RWPE1 (cell line): Measurements from ENCODE around the gene KRI1.
"Not testable (repeated sequence)": the region's sequence is repeated elsewhere in the genome, so short reads cannot be mapped to it uniquely, and the experiment has no call there.

Experiments used
- CTCF ChIA-PET: fragments of 350-600 bp; sonication (Branson Sonifier 250); formaldehyde crosslinking; extraction: SDS; loops from one replicate; lab custom pipeline; 2021; lab: Yijun Ruan, JAX
- POLR2A ChIA-PET: fragments of 400-600 bp; formaldehyde crosslinking; extraction: SDS; loops from one replicate; lab custom pipeline; 2020; ENCODE audit warnings: antibody characterized with exemption; ENCODE audit not compliant: low non-redundant PET; lab: Yijun Ruan, JAX
- DNase-seq: peaks from one replicate; pipeline ENCODE4 v3.0.0; 2012; ENCODE audit warnings: low spot score
- H3K27ac ChIP-seq: fragments of 450-650 bp; 2 replicates; pipeline ENCODE4 v1.5.1; 2017
- TF ChIP-seq, protein P1 (sequence below): fragments of 450-650 bp; conservative IDR thresholded peaks from 2 replicates; pipeline ENCODE4 v1.5.1; 2017; ENCODE audit warnings: low read depth, mild to moderate bottlenecking

Gene KRI1

DNA sequence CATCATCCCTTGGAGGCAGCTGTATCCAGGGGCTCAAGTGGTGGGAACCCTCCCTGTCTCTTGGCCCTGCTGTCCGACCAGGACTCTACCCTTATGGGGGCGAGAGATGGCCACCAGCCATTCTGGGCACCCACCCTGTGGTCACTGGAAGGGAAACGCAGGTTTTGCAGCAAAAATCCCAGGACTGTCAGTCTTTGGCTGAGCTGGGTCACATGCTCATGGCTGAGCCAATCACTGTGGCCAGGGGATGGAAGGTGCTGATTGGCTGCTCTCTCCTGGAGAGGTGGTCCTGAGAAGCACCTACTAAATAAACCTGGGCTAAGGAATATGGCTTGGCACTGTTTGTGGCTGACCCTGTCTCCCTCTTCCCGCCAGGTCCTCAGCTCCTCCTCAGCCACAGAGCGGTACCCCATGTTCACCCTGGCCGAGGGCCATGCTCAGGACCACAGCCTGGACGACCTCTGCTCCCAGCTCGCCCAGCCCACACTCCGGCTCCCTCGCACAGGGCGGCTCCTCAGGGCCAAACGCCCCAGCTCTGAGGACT lies 13.2 kb downstream of the KRI1 start:
- TF ChIP-seq, protein P1, sequence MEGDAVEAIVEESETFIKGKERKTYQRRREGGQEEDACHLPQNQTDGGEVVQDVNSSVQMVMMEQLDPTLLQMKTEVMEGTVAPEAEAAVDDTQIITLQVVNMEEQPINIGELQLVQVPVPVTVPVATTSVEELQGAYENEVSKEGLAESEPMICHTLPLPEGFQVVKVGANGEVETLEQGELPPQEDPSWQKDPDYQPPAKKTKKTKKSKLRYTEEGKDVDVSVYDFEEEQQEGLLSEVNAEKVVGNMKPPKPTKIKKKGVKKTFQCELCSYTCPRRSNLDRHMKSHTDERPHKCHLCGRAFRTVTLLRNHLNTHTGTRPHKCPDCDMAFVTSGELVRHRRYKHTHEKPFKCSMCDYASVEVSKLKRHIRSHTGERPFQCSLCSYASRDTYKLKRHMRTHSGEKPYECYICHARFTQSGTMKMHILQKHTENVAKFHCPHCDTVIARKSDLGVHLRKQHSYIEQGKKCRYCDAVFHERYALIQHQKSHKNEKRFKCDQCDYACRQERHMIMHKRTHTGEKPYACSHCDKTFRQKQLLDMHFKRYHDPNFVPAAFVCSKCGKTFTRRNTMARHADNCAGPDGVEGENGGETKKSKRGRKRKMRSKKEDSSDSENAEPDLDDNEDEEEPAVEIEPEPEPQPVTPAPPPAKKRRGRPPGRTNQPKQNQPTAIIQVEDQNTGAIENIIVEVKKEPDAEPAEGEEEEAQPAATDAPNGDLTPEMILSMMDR, result no peak
- peak overlapping the region; percentile 96 for H3K27ac ChIP-seq
- ChIA-PET POLR2A (interaction anchor here (0.7 to 0.8 kb wide), 2 partner anchors 15 to 36 kb away, joined by 3 to 4 read pairs; no protein-coding TSS in a partner anchor), CTCF (interaction anchor here (1.4 to 1.6 kb wide), 2 partner anchors 47 to 69 kb away, joined by 9 read pairs; no protein-coding TSS in a partner anchor)
- DNase-seq, result peak; percentile 73

DNA sequence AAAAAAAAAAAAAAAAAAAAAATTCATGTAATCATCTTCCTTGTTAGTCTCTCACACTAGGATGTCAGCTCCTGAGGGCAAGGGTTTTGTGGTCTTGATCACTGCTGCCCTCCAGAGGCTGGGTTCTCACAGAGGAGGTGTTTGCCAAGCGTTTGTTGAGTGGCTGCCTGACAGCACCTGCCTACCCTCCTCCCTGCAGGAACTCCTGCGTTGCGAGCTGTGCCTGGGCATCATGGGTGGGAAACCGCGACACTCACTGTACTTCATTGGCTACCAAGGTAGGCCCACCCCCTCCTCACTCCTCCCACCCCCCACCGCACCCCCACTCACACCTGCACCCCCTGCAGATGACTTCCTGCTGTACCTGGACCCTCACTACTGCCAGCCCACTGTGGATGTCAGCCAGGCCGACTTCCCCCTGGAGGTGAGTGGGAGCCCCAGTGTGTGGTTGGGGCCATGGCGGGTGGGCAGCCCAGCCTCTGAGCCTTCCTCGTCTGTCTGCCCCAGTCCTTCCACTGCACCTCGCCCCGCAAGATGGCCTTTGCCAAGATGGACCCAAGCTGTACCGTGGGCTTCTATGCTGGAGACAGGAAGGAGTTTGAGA lies 14.0 kb downstream of the KRI1 start:
- CTCF ChIA-PET, result interaction anchor here (0.6 to 1.6 kb wide), 8 partner anchors 11 to 94 kb away, joined by 3 to 12 read pairs (median 4); no protein-coding TSS in a partner anchor
- TF ChIP-seq, protein P1, result no peak
- H3K27ac ChIP-seq, result peak overlapping the region; percentile 96
- POLR2A ChIA-PET, result interaction anchor here (0.6 to 0.8 kb wide), 3 partner anchors 14 to 57 kb away, joined by 3 to 7 read pairs (median 4); no protein-coding TSS in a partner anchor
- DNase-seq, result no peak

DNA sequence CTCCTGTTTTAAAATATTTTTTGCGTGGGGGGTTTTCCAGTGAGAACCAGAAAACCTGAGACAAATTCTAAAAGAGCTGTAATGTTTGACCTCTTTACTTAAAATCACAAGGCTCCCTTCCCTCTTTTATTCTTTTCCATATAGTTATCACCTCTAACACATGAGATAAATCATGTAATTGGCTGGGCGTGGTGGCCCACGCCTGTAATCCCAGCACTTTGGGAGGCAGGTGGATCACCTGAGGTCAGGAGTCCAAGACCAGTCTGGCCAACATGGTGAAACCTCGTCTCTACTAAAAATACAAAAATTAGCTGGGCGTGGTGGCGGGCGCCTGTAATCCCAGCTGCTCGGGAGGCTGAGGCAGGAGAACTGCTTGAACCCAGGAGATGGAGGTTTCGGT lies 14.8 kb downstream of the KRI1 start:
- ChIA-PET POLR2A (interaction anchor here (0.5 kb wide), 1 partner anchor 16 kb away, joined by 4 read pairs; no protein-coding TSS in a partner anchor), CTCF (interaction anchor here (0.6 to 1.5 kb wide), 5 partner anchors 10 to 78 kb away, joined by 3 to 12 read pairs (median 3); no protein-coding TSS in a partner anchor)
- peak overlapping the region; percentile 96 for H3K27ac ChIP-seq
- not testable (repeated sequence) for DNase-seq

DNA sequence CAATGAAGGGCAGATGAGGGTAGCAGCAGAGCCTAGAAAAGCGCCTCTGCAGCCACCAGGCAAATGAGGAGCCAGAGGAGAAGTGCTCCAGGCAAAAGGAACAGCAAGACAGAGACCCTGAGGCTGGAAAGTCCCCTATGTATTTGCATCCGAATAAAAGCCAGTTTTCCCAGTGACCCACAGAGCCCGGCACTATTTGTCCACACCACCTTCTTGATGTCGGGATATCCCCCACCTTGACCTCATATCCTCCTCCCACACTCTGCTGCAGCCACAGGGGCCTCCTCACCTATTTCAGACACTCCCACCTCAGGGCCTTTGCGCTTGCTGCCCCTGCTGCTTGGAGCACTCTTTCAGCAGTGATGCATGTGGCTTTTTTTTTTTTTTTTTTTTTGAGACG lies 15.5 kb downstream of the KRI1 start:
- no peak for DNase-seq
- peak overlapping the region; percentile 27 for H3K27ac ChIP-seq
- TF ChIP-seq, protein P1, result no peak
- ChIA-PET POLR2A (no interaction called here), CTCF (no interaction called here)

DNA sequence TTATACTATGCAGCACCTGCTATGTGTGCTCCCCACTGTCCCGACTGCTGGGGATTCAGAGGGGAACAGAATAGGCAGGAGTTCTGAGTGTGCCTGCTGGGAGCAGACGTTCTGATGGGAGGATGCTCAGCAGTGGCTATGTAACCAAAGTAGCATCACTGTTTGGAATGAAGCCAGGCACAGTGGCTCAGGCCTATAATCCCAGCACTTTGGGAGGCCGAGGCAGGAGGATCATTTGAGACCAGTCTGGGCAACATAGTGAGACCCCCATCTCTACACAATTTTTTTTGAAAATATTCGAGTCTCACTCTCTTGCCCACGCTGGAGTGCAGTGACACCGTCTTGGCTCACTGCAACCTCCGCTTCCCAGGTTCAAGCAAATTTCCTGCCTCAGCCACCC lies 16.1 kb downstream of the KRI1 start:
- POLR2A ChIA-PET, result no interaction called here
- CTCF ChIA-PET, result no interaction called here
- no peak for DNase-seq
- TF ChIP-seq, protein P1, result no peak
- H3K27ac ChIP-seq, result peak overlapping the region; percentile 27

DNA sequence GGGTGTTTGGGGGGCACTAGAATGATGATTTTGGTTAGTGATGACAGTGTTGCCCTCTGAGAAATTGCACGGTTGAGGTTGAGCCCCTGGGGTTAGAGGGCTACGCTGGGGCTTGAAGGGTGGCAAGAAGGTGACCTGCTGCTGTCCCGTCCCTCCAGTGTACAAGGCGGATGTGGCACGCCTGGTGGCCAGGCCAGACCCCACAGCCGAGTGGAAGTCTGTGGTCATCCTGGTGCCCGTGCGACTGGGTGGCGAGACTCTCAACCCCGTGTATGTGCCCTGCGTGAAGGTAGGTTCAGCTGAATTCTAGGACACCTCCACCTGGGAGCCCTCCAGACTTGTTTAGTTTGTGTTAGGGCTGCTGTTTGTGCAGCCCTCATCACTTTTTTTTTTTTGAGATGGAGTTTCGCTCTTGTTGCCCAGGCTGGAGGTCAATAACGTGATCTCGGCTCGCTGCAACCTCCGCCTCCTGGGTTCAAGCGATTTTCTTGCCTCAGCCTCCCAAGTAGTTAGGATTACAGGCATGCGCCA lies 17.0 kb downstream of the KRI1 start:
- TF ChIP-seq, protein P1, result no peak
- CTCF ChIA-PET, result interaction anchor here (0.7 kb wide), 1 partner anchor 96 kb away, joined by 4 read pairs; no protein-coding TSS in a partner anchor
- no peak for DNase-seq
- H3K27ac ChIP-seq, result no peak overlapping the region
- POLR2A ChIA-PET, result no interaction called here

DNA sequence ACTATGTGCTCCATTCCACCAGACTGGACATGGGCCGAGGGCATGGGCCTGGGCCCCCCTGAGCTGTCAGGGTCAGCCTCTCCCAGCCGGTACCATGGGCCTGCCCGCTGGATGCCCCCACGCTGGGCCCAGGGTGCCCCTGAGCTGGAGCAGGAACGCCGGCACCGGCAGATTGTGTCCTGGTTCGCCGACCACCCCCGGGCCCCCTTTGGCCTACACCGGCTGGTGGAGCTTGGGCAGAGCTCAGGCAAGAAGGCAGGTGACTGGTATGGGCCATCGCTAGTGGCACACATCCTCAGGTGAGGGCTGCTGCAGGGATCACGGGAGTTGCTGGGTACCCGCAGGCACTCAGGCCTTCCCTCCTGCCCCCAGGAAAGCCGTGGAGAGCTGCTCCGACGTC lies 19.0 kb downstream of the KRI1 start:
- ChIA-PET POLR2A (interaction anchor here (0.6 kb wide), 1 partner anchor 12 kb away, joined by 3 read pairs; no protein-coding TSS in a partner anchor), CTCF (interaction anchor here (0.5 kb wide), 1 partner anchor 112 kb away, joined by 8 read pairs; no protein-coding TSS in a partner anchor)

More for the DNA sequence above, 19.0 kb downstream of the KRI1 start:
- peak overlapping the region; percentile 38 for H3K27ac ChIP-seq
- TF ChIP-seq, protein P1, result no peak
- DNase-seq, result no peak
